SU-DHL-6 (cell line): ENCODE results near the gene NPAS1.

Source experiments
- H2AFZ ChIP-seq: fragments of 200-600 bp; sonication (generic); 2 replicates; pipeline ENCODE4 v1.6.1; 2014; ENCODE audit warnings: low read depth, mild to moderate bottlenecking, moderate library complexity, mixed read lengths, antibody characterized with exemption, low read length; ENCODE audit not compliant: severe bottlenecking
- H3F3A ChIP-seq: fragments of 200-600 bp; shearing (Covaris generic); 2 replicates; pipeline ENCODE4 v1.6.0; 2016; ENCODE audit warnings: antibody characterized with exemption, mild to moderate bottlenecking; ENCODE audit not compliant: insufficient read depth
- H3K27ac ChIP-seq: fragments of 200-600 bp; sonication (generic); 2 replicates; pipeline ENCODE4 v1.5.1; 2016; ENCODE audit warnings: low read depth, mild to moderate bottlenecking, low read length, moderate library complexity, mixed read lengths
- H3K27me3 ChIP-seq: fragments of 200-600 bp; sonication (generic), shearing (Covaris generic); 2 replicates; pipeline ENCODE4 v1.6.0; 2014; ENCODE audit warnings: mild to moderate bottlenecking, low read length
- H3K36me3 ChIP-seq: fragments of 200-600 bp; sonication (generic); 2 replicates; pipeline ENCODE4 v1.6.1; 2014; ENCODE audit warnings: mild to moderate bottlenecking, low read length, mixed read lengths
- H3K4me2 ChIP-seq: fragments of 300-600, 200-600 bp; shearing (Covaris generic), sonication (generic); 2 replicates; pipeline ENCODE4 v1.6.0; 2014; ENCODE audit warnings: low read length, low read depth, mild to moderate bottlenecking; ENCODE audit not compliant: poor library complexity, severe bottlenecking
- H3K4me3 ChIP-seq: fragments of 200-600 bp; sonication (generic); 2 replicates; pipeline ENCODE4 v1.5.1; 2014; ENCODE audit warnings: antibody characterized with exemption, low read length, mild to moderate bottlenecking, mixed read lengths; ENCODE audit not compliant: insufficient read depth, poor library complexity, severe bottlenecking
- H3K79me2 ChIP-seq: fragments of 200-600 bp; sonication (generic); 2 replicates; pipeline ENCODE4 v1.6.1; 2014; ENCODE audit warnings: mild to moderate bottlenecking, low read length, moderate library complexity; ENCODE audit not compliant: insufficient read depth
- H3K9ac ChIP-seq: fragments of 200-600 bp; sonication (generic); 2 replicates; pipeline ENCODE4 v1.7.0; 2014; ENCODE audit warnings: mild to moderate bottlenecking, low read length
- H3K9me2 ChIP-seq: fragments of 200-600 bp; sonication (generic); replicated peaks from 2 replicates; pipeline ENCODE4 v1.6.1; 2014; ENCODE audit warnings: low read length; ENCODE audit not compliant: insufficient read depth
- H3K9me3 ChIP-seq: fragments of 200-600 bp; sonication (generic); 2 replicates; pipeline ENCODE4 v1.6.1; 2014; ENCODE audit warnings: low read length, mixed read lengths; ENCODE audit not compliant: insufficient read depth
- H4K20me1 ChIP-seq: fragments of 200-600 bp; sonication (generic); 2 replicates; pipeline ENCODE4 v1.6.1; 2014; ENCODE audit warnings: low read depth, mild to moderate bottlenecking, antibody characterized with exemption, low read length, moderate library complexity, mixed read lengths
- EZH2phosphoT487 ChIP-seq: fragments of 200-600 bp; sonication (generic), shearing (Covaris generic); conservative IDR thresholded peaks from 2 replicates; pipeline ENCODE4 v1.6.1; 2018; ENCODE audit warnings: mild to moderate bottlenecking, antibody characterized with exemption, low read length, moderate library complexity, mixed read lengths
- TF ChIP-seq, protein P1 (sequence below): fragments of 200-600 bp; sonication (generic); IDR thresholded peaks from one replicate; pipeline ENCODE4 v1.5.1; 2017; ENCODE audit warnings: antibody characterized with exemption, mild to moderate bottlenecking, low read length, moderate library complexity; ENCODE audit not compliant: insufficient read depth, poor library complexity, severe bottlenecking

NPAS1 gene, protein sequence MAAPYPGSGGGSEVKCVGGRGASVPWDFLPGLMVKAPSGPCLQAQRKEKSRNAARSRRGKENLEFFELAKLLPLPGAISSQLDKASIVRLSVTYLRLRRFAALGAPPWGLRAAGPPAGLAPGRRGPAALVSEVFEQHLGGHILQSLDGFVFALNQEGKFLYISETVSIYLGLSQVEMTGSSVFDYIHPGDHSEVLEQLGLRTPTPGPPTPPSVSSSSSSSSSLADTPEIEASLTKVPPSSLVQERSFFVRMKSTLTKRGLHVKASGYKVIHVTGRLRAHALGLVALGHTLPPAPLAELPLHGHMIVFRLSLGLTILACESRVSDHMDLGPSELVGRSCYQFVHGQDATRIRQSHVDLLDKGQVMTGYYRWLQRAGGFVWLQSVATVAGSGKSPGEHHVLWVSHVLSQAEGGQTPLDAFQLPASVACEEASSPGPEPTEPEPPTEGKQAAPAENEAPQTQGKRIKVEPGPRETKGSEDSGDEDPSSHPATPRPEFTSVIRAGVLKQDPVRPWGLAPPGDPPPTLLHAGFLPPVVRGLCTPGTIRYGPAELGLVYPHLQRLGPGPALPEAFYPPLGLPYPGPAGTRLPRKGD

DNA sequence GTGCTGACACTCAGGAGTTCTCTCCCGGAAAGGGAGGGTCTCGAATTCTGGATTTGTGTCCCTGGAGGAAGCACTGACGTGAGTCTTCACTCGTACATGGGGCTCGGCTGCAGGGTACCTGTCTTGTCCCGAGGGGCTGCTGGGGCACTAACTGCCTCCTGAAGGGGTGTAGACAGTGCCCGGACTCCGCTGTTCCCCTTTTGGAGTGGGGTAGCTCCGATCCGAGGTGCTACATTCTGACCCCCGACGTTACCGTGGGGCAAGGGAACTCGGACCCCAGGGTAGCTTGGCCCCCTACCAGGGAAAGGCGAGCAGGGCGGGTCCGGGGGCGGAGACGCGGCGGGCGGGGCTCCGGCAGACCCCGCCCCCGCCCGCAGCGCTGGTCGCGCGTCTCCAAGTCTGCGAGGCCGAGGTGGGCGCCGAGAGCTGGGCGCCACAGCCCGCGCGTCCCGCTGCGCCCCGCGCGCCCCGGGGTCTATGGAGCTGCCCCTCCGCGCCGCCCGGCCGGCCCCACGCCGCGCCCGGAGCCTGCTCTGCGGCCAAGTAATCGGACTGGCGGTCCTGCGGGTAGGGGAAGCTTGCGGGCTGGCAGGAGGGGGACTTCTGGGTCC lies at the start of gene NPAS1:
Gene NPAS1, plus strand, starts transcription at position 407 of the 611 bp plus-strand sequence. CDS start 1,211 bp downstream, outside the sequence.
- H3K36me3 ChIP-seq = no peaks in the 10 kb centered on the region
- no peak for TF ChIP-seq EZH2phosphoT487
- TF ChIP-seq, protein P1, sequence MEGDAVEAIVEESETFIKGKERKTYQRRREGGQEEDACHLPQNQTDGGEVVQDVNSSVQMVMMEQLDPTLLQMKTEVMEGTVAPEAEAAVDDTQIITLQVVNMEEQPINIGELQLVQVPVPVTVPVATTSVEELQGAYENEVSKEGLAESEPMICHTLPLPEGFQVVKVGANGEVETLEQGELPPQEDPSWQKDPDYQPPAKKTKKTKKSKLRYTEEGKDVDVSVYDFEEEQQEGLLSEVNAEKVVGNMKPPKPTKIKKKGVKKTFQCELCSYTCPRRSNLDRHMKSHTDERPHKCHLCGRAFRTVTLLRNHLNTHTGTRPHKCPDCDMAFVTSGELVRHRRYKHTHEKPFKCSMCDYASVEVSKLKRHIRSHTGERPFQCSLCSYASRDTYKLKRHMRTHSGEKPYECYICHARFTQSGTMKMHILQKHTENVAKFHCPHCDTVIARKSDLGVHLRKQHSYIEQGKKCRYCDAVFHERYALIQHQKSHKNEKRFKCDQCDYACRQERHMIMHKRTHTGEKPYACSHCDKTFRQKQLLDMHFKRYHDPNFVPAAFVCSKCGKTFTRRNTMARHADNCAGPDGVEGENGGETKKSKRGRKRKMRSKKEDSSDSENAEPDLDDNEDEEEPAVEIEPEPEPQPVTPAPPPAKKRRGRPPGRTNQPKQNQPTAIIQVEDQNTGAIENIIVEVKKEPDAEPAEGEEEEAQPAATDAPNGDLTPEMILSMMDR = no peak
- no peak within 1 kb of the TSS for H3K9ac ChIP-seq
- H3K4me3 ChIP-seq = no peak within 1 kb of the TSS
- H3K27ac ChIP-seq = no peak within 1 kb of the TSS
- H3K79me2 ChIP-seq = no peaks in the 10 kb centered on the region
- H3F3A ChIP-seq = no peaks in the 10 kb centered on the region
- no peak within 1 kb of the TSS for H2AFZ ChIP-seq
- no peaks in the 10 kb centered on the region for H3K27me3 ChIP-seq
- no peak within 1 kb of the TSS for H3K4me2 ChIP-seq
- no peaks in the 10 kb centered on the region for H4K20me1 ChIP-seq
- H3K9me3 ChIP-seq = no peaks in the 10 kb centered on the region
- H3K9me2 ChIP-seq = no peaks in the 10 kb centered on the region

DNA sequence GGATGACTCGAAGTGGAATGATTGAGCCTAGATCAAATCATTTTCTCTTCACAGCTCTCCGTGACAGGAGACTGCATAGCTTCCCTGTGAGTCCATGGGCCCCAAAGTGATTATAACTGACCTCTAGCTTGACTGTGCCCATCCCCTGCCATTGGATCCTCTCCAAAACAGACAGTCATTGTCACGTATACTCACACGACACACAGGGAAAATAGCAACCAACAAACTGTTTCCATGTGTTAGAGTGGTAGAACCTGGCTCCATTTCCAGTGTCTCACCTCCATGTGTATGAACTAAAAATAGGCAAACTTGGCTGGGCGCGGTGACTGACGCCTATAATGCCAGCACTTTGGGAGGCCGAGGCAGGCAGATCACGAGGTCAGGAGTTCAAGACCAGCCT lies 48.8 kb upstream of the NPAS1 start:
- Histone ChIP-seq H3K9me3 (no peaks in the 10 kb centered on the region), H3F3A (no peaks in the 10 kb centered on the region), H3K9ac (no peak overlapping the region), H3K4me3 (no peak overlapping the region), H3K4me2 (no peak overlapping the region), H3K36me3 (no peaks in the 10 kb centered on the region), H2AFZ (no peak overlapping the region), H3K9me2 (no peaks in the 10 kb centered on the region), H4K20me1 (no peaks in the 10 kb centered on the region), H3K27ac (no peak overlapping the region), H3K79me2 (peaks cover 5% of the 10 kb centered on the region; the same call in 1 of the 2 replicates), H3K27me3 (no peaks in the 10 kb centered on the region)
- TF ChIP-seq, protein P1 = no peak
- TF ChIP-seq EZH2phosphoT487 = no peak

DNA sequence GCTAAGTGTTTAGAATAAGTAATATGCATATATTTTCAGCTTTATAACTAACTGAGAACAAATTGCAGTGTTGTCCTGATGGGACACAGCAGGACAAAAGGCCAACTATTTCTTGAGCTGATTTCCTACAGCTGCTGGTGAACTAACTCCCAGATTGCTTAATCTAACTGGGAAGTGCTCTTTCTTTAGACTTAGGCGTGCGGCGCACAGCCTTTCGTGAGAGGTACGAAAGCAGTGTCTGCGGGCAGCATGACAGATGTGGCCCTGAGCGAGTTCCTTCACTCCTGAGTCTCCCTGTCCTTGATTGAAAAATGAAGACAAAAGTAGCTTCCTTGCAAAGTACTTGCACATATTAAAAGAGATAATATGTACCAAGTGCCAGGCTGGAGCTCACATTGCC lies 47.3 kb upstream of the NPAS1 start:
- Histone ChIP-seq H3K4me2 (no peak overlapping the region), H3K79me2 (no peaks in the 10 kb centered on the region), H3K27me3 (no peaks in the 10 kb centered on the region), H3K9ac (no peak overlapping the region), H3K4me3 (no peak overlapping the region), H4K20me1 (no peaks in the 10 kb centered on the region), H3K9me2 (no peaks in the 10 kb centered on the region), H3K9me3 (no peaks in the 10 kb centered on the region), H3F3A (no peaks in the 10 kb centered on the region), H3K36me3 (no peaks in the 10 kb centered on the region), H3K27ac (no peak overlapping the region), H2AFZ (no peak overlapping the region)
- no peak for TF ChIP-seq EZH2phosphoT487
- TF ChIP-seq, protein P1 = no peak
